ENCODE measurements around the gene CDK18. TPM values are rescaled to one million over a fixed set of nuclear protein-coding genes. Genes with fewer than 3 reads are reported as not detected.
A peak's percentile ranks its signal among the peaks of the same experiment; 100 is the strongest.

The CDK18 gene
- polyA plus RNA-seq, 4 donors, result 20.1 to 34.5 (median 25.5) TPM

DNA sequence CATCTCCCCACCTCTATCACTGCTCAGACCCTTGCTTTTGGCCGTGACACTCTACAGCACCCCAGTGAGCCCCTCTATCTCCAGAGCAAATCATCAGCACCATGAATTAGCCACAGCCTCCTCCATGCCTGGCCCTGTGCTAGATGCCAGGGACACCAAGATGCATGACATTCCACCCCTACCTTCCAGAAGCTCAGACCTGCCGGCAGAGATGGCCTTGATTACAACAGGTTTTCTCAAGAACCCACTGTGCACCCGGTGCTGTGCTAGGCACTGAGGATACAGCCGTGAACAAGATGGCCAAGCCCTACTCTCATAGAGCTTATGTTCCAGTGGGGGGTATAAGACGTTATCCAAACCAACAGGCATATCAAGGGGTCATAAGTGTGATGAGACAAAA lies 30.6 kb downstream of the CDK18 start:
- no peak for DNase-seq (ENCODE audit: low read depth in 4 of 4, low spot score in 3 of 4)

GRCh38 chr1:205535866-205536758 lies 31.6 kb downstream of the CDK18 start:
- no peak for DNase-seq (ENCODE audit: low read depth in 4 of 4, low spot score in 3 of 4)

- DNase-seq (ENCODE audit: low read depth in 4 of 4, low spot score in 3 of 4), result no peak
Measured at GRCh38 chr1:205536759-205537361, 32.4 kb downstream of the CDK18 start.

DNA sequence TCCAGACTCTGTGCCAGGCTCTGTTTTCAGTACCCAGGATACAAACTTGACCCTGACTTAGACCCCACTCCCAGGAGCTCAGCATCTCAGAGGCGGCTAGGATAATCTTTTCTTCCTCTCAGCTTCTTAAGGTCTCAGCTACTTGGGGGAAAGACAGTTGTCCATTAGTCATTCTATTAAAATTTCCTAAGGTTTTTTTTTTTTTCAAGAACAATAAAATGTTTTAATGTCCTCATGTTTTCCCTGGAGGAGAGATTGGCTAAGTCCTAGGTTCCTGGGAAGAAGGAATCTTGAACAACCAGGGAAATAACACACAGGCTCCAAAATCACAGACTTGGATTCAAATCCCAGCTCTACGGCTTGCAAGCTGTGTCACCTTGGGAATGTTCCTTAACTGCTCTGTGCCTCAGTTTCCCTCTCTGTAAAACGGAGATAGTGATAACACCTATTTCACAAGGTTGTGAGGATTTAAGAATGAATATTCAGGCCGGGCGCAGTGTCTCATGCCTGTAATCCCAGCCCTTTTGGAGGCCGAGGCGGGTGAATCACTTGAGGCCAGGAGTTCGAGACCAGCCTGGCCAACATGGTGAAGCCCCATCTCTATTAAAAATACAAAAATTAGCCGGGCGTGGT lies 33.0 kb downstream of the CDK18 start:
- no peak for DNase-seq (ENCODE audit: low read depth in 4 of 4, low spot score in 3 of 4)

- no peak for DNase-seq (ENCODE audit: low read depth in 4 of 4, low spot score in 3 of 4)
Measured at GRCh38 chr1:205538235-205538840, 33.9 kb downstream of the CDK18 start.

DNA sequence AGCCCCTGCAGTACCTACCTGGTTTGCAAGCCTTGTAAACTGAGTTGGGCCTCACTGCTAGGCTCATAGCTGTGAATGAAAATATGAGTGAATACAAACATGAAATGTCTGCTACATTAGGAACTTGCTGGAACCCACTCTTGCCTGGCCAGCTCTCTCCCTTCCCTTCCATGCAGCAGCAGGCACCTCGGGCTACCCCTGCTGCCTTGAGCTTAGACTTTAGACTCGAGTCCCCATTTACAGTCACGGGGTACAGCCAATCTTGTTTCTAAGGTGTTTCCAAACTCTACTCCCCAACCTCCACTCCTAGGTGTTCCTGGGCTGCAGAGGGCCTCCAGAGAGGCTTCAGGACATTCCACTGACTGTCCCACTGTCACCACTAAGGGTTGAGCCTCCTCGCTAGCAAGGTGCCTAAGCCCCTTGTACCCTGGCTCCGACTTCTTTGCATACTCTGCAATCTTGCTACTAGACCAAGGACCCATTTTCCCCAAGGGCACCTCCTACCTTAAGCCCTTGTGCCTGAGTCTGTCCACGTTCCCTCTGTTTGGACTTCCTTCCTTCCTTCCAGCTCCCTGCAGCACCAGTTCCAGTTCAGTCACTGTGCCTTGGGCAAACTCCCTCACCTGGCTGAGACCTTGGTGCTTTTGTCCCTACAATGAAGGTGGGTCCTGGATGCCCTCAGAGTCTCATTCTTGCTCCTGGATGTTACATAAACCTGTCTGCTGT lies 36.9 kb downstream of the CDK18 start:
- no peak for DNase-seq (ENCODE audit: low read depth in 4 of 4, low spot score in 3 of 4)

- DNase-seq (ENCODE audit: low read depth in 4 of 4, low spot score in 3 of 4), result no peak
Measured at GRCh38 chr1:205542367-205542766, 37.9 kb downstream of the CDK18 start.

DNA sequence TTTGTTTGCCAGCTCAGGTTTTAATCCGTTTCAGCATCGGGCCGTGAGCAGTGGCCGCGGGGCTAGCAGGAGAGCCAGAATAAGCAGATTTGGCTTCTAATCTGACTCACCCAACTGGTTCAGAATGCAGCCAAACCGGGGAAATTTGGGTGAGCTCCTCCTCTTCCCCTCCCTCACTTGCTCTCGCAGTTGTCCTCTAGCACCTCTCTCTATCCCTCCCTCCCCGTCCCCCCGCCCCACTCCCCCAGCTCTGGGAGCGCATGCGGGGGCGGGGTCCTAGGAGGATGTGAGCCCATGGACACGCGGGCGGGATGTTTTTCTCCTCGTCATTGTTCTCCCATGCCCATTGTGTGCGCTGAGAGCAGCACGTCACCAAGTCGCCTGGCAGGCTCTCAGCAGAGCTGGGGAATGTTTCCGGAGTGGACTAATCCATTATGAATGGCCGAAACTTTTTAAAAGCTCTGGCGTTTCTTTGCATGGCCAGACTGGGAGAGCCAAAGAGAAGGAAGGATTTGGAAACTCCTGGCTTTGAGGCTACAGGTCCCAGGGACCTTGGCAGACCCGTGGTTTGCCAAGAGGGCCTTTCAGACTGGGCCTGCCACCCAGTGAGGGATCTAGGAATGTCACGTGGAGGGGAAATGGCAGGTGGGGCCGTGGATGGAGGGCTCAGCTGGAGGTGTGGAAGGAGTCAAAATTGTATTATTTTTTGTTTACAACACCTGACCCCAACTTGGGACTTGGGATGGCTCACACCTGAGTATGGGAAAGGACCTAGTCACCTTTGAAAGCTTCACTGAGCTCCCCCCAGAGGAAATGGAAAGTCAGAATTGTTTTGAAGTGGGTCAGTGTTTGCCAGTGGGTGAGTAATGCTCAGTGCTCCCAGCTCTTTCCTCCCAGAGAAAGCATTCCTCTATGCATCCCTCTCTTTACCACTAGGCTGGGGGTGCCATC lies 39.2 kb downstream of the CDK18 start:
- peak in 3 of 4 donors; percentile 55 to 66 (median 58) for DNase-seq (ENCODE audit: low read depth in 4 of 4, low spot score in 3 of 4)

DNA sequence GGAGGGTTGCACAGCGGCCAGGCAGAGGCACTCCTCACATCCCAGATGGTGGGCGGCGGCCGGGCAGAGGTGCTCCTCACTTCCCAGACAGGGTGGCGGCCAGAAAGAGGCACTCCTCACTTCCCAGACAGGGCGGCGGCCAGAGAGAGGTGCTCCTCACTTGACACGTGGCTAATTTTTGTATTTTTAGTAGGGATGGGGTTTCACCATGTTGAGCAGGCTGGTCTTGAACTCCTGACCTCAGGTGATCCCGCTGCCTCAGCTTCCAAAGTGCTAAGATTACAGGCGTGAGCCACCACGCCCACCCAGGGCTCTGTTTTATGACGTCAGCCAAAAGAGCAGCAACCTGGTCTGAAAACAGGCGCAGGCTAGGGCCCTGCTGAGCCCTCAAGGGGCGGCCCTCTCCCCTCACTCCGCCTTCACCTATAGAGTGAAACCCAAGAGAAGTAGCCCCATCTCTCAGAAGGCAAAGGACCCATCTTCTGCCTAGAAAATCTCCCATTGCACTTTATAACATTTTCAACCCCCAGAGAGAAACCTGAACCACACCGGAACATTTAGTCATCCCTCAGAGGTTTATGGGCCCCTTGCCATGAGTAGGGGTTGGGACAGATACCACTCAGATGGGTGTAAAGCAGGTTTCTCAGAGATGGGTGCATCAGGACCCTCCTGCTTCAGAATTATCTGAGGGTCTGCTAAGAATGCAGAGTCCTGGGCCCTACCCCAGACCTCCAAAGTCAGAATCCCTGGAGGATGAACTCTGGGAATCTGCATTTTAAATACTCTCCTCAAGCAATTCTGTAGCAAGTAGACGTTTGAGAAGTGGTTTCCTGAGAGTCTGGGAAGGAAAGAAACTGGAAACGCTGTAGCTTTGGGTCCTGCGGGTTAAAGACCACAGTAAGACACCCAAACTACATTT lies 40.8 kb downstream of the CDK18 start:
- DNase-seq (ENCODE audit: low read depth in 4 of 4, low spot score in 3 of 4), result no peak

- DNase-seq (ENCODE audit: low read depth in 4 of 4, low spot score in 3 of 4), result no peak
Measured at GRCh38 chr1:205545991-205546390, 41.5 kb downstream of the CDK18 start.

DNA sequence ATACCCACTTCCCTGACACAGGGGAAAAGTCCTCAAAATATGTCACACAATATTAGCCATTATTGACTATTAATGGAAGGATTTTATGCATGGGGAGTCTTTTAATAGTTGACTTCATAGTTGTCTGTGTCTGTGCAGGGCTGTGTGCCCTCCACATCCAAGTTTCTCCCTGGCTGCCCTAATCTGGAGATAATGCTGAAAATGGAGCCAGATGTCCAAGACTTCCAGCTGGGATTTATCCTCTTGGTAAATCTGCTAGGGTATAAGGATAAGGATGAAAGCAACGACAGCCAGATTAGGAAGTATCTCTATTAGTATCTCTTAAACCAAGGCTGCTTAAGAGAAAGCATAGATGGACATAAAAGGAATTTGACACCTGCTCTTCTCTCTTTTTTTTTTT lies 42.1 kb downstream of the CDK18 start:
- no peak for DNase-seq (ENCODE audit: low read depth in 4 of 4, low spot score in 3 of 4)

DNA sequence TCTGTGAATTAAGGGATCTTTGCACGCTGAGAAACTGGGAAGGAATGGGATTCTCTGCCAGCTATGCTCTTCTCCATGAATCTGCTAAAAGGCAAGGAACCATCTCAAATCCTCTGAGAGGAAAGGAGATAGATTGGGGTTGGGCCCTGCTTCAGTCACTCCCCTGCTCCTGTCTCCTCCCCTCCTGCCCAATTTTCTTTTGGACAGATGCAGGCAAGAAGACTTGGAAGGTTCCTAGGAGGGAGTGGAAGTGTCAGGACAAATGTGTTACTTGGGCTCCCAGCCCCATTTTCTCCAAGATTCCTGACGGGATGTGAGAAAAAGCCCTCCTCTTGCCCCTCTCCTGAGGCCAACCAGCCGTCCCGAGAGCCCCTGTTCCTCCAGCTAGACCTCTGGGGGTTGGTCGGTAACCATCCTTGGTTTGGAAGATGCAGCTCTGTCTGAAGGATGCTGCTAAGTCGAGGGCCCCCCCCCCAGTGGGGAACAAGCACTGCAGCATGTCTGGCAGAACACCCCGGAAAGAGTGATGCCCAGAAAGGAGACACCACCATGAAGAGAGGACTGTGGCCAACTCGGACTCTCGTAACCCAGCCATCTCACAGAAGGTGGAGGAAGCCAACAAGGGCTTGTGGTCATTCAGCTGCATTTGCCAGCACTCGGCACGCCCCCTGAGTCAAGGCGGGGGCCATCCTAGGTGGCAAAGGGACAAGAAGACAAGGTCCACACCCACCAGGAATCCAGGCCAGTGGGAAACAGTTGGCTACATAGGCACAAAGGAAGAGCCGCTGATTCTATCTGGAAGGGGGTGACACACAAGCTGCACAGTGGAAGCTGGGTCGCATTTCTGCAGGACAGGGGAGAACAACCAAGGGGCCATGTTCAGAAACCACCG lies 43.7 kb downstream of the CDK18 start:
- no peak for DNase-seq (ENCODE audit: low read depth in 4 of 4, low spot score in 3 of 4)

- no peak for DNase-seq (ENCODE audit: low read depth in 4 of 4, low spot score in 3 of 4)
Measured at GRCh38 chr1:205554026-205554811, 49.8 kb downstream of the CDK18 start.

DNA sequence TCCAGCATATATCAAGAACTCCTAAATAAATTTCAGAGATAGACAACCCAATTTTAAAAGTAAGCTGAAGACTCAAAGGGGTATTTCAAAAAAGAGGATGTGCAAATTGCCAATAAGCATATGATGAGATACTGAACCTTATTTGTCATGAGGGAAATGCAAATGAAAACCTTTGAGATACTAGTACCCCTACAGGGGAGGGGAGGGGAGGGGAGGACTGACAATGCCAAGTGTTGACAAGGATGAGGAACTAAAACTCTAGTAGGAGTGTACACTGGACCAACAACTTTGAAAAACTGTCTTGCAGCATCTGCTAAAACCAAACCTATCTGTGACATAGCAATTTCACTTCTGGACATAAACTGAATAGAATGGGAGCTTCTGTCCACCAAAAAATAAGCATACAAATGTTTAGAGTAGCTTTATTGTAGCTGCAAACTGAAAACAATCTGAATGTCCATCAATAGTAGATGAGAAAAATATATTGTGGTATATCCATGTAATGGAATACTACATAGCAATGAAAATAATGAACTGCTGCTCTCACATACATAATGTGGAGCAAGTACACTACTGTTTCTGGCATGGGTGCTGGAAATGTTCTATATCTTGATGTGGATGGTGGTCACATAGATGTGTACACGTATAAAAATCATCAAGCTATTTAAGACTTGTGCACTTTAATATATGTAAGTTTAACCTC lies 57.2 kb downstream of the CDK18 start:
- DNase-seq (ENCODE audit: low read depth in 4 of 4, low spot score in 3 of 4), result no peak

DNA sequence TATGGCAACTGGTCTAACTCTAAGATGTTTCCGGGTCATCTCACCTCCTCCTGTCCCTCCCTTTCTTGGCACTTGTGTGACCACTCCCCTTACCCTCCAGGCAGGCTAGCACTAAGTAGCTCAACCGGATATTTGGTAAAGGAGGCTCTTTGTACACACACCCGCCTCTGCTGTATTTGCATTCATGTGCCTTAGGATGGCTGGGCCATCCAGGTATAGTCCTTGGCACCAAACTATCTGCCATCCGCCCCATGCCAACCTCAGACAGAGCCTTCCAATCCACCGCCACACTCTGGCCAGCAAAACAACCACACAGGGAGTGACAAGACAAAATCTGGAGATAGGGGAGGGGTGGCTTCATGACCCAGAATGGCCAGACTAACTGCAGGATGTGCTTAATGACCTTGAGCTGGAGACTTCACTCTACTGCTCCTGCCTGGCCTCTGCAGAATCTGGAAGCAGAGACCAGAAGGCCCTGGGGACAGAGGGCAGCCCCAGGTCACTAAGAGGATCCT lies 59.5 kb downstream of the CDK18 start:
- no peak for DNase-seq (ENCODE audit: low read depth in 4 of 4, low spot score in 3 of 4)

GRCh38 chr1:205565799-205566198 lies 61.3 kb downstream of the CDK18 start:
- no peak for DNase-seq (ENCODE audit: low read depth in 4 of 4, low spot score in 3 of 4)

Data from right renal pelvis (tissue), 4 donors.